Globus pallidus (tissue), 1 donor: Measurements from ENCODE around the gene C4orf54.

Experiments used
- DNase-seq: peaks from one replicate; pipeline ENCODE4 v3.0.0-alpha.2; 2015; ENCODE audit warnings: low spot score

The C4orf54 gene

DNA sequence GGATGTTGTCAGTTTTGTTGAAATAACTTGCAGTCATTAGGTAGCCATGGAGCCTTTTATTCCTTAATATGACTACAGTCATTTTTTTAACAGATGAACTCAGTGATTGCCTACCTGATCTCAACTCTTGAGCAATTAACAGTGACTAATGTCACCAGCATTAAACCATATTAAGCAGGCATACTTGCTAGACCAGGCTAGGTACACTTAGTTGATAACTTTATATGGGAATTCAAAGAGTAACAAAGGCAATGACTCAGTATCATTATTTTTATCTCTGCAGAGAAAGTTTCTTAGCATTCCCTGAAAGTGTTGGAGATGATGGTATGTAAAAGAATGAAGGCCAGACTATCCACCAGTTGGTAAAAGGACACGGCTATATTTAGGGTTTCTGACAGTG is at the start of gene C4orf54:
C4orf54 (minus strand) TSS at position 31 of the 400 bp plus-strand sequence. CDS start 3,180 bp downstream, outside the sequence.
- no peak for DNase-seq

DNA sequence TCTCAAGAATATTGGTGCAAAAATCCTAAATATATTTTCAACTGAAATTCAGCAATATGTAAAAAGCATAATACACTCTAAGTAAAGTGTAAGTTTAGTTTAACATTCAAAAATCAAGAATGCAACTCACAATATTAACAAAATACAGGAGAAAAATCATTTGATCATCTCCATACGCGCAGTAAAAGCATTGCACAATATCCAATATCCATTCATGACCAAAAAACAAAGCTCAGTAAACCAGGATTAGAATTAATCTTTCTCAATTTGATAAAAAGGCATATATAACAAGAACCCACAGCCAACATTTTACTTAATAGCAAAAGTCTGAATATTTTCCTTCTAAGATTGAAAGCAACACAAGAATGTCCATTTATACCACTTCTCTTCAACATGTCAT is 48.3 kb upstream of the C4orf54 start:
- no peak for DNase-seq

DNA sequence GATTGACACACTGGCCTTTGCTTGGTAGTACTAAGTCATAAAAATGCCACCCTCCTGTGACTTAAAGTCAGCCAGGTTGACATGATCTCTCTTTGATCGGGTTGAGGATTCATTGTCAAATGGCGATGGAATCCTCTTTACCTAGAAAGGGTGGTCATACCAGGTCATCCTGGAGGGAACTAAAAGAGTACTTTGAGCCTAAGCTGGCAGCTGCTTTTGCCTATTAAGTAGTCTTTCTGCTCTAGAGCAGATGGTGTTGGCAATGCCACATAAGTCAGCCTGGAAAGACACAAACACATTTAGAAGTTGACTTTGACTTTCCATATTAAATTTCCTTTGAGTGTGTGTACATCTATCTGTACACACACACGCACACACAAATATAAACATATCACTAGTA is 39.2 kb upstream of the C4orf54 start:
- DNase-seq: no peak

DNA sequence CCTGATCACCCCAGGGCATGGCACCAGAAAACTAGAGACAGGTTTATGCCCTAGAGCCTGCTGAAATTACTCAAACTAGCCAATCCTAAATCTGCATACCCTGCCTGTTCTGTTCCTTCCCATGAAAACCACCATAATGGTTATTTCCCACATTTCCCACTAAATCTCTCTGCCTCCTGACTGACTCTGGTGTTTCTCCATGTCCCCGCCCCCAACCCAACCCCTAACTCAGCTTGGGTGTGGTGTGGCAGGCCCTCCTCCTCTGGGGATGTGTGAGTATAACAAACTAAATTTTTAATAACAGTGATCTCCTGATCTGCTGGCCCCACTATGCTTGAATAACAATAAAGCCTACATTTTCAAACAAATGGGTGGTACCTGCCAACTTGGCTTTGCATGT is 35.5 kb upstream of the C4orf54 start:
- DNase-seq: no peak

DNA sequence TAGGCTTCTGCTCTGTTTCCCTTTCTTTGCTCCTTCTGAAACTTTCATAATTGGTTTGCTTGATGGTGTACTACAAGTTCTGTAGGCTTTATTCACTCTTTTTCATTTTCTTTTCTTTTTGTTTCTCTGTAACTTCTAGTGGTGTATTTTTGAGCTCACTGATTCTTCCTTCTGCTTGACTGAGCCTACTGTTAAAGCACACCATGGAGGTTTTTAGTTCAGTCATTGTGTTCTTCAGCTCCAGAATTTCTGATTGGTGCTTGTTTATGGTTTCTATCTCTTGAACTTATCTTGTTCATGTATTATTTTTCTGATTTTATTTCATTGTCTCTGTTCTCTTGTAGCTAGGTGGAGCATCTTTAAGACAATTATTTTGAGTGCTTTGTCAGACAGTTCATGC is 33.4 kb upstream of the C4orf54 start:
- DNase-seq: no peak

DNA sequence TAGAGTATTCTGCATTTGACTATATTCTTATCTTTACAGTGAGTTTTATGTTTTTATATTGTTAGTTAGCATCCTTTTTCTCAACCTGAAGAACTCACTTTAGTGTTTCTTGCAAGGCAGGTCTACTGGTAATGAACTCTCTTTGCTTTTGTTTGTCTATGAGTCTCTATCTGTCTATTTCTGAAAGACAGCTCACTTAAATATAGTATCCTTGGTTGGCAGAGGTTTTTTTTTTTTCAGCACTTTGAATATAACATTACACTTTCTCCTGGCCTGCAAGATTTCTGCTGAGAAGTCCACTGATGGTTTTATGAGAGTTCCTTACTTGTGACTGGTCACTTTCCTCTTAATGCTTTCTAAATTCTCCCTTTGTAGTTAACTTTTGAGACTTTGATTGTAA is 32.8 kb upstream of the C4orf54 start:
- DNase-seq: no peak

DNA sequence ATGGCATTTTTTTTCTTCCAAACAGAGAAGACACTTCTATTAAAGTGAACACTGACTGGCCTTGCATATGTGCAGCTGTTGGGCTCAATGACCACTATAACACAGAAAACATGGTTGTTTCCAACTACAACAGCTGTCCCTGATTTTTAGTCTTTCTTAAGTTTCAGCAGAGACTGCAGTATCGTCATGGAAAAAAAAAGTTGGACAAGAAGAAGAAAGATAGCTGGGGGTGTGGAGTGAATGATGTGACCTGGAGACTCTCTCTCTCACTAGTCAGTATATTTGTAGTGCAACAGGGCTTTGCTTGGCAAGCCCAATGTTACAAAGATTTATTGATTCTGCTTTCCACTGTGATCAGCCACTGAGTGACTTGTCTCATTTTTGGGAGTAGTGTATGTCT is 29.5 kb upstream of the C4orf54 start:
- DNase-seq: no peak

DNA sequence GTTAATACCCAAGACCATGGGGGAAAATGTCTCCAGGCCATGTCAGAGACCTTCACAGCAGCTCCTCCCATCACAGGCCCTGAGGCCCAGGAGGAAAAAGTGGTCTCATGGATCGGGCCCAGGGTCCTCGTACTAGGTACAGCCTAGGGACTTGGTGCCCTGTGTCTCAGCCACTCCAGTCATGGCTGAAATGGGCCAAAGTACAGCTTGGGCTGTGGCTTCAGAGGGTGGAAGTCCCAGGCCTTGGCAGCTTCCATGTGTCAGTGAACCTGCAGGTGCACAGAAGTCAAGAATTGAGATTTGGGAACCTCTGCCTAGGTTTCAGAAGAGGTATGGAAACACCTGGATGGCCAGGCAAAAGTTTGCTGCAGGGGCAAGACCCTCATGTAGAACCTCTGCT is 27.6 kb upstream of the C4orf54 start:
- DNase-seq: no peak

DNA sequence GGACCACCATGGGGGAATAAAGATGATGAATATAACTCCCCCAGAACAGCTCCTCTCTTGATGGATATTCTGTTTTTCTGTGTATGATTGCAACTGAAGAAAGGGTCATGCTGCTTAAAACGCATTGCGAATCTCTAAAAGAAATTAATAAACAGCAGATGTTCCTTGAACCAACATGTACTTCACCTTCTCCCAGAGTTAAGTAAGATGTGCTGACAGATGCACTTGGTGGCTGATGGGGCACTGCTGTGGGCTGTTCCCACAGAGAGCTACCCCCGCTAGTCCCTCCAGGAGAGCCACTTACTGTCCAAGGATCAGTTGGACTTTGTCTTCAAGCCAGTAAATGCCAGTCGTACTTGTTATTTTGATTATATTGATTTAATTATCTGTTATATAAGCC is 26.3 kb upstream of the C4orf54 start:
- DNase-seq: no peak

DNA sequence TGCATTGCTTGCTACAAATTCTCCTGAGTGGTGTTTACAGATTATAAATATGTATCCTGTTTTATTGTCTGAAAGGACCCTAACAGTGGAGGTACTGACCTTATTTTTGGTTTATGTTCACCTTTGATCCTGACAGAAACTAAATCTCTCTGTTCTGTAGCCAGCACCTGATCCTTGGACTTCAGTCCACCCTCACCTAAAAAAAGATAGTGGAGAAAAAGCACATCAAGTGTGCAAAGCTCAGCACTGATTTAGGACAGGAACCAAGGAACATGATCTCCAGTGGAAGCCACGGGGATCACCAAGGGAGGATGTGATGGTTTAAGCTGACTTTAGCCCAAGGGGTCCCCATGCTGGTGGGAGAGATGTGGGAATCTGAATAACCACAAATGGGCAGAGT is 22.3 kb upstream of the C4orf54 start:
- no peak for DNase-seq

DNA sequence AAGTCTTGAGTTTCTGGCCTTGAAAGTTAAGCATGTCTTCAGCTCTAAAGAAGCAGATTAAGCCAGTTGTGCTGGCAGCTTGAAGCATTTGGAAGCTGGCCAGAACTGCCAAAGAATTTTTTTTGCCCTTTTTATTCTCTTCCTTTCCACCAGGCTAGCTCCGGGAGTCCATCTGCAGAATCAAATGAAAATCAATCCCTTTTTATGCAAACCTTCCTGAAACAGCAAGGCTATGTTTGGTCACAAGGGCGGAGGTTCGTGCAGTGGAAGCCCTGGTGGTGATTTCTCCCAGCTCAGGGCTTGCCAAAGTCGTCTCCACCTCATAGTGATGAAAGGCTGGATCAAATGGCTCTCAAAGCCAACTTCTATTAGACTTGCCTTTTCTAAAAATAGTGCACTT is 21.6 kb upstream of the C4orf54 start:
- DNase-seq: peak; percentile 20

DNA sequence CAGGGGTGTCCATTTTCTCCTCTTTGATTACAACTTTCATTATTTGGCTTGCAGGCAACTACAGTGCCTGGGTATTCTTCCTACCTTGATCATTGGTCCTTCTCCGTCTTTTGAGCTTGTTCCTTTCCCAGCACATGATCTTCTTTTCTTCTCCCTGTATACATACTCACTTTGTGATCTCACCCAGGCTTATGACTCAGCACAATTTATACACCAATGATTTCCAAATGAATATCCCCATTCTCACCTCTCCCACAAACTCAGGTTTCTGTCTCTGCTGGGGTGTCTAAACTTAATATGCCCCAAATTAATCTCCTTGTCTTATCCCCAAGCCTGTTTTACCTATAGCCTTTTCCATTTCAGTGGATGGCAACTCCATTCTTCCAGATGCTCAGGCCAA is 19.5 kb upstream of the C4orf54 start:
- DNase-seq: no peak

DNA sequence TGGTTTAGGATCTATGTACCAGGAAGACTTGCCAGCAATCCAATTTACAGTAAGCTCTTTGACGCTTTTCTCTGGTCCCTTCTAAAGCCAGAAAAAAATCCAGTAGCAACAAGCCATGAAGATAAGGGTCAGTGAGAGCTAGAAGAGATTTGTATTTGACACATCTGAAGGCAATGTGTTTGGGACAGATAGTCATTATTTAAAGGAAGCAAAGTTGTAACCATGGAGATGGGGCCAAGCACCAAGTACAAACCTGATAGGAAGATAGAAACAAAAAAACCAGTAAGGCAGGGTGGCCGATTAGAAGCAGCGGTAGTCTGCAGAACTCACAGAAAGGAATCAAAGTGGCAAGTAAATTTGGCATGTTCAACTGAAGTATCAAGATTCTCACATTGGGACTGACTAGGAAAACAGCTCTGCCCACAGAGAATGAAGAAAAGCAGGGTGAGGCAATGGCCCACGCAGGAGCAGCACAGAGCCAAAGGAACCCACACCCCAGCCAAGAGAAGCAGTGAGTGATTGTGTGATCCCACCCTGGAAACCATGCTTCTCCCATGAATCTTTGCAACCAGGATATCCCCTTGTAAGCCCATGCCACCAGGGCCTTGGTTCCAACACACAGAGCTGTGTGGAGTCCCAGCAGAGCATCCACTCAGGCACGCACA is 12.9 kb upstream of the C4orf54 start:
- no peak for DNase-seq

DNA sequence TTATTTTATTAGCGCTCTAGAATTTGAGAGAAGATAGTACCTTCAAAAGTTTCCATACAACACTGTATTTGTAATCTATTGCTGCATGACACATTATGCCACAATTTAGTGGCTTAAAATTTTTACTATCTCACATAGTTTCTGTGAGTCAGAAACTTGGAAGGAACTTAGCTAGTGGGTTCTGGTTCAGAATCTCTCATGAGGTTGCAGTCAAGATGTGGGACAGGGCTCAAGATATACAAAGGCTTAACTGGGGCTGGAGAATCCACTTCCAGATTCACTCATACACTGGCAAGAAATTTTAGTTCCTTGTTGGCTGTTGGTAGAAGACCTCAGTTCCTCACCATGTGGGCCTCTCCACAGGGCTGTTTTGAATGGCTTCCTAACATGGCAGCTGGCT is 11.5 kb upstream of the C4orf54 start:
- no peak for DNase-seq

DNA sequence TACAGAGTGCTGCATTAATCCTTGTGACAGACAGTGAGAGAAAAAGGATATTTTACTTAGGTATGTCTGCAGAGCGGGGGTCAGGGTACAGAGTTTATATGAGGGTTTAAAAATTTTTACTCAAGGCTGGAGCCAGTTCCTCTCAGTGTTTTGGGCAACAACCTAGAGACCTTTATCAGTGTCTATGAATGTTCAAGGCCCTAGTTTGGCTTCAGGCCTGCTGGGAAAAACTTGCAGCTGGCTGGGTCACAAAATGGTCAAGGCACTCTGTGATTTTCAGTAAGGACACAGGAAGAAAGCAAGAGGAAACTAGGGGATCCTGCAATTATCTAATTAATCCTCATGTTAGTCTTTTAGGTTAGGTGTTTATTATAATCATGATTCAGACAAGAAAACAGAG is 10.8 kb upstream of the C4orf54 start:
- no peak for DNase-seq

DNA sequence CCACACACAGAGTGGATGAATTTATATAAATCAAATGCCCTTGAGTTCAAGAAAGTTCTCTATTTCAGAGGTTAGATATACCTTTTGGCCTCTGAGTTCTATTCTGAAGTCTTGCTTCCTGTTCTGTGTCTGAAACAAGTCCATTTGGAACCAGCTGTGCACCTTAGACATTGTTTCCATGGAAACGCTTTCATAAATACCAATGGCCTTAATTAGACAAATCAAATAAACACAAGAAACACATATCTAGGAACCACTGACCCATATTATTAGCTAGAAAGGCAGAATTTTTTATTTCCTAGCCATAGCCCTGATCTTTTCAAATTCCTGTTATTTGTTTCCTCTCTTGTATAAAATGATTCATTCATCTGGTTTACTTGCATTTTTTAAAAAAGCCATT is 8.4 kb upstream of the C4orf54 start:
- DNase-seq: no peak

DNA sequence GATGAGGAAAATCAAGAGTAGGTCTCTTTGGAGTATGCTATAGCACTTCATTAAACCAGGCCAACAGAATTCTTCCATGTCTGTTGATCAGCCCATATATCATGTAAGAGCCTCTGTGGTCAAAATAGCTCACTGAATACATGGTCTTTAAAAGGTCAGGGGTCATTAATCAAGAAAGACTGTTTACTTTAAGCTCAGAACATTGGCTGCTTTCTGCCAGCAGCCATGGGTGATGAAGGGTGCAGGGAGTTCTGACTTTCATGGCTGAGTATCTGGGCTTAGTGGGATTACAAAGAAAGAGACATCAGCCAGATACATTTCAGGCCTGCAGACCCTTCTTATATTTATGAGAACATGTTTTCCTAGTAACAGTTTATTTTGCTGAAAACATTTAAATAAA is 7.1 kb upstream of the C4orf54 start:
- no peak for DNase-seq

DNA sequence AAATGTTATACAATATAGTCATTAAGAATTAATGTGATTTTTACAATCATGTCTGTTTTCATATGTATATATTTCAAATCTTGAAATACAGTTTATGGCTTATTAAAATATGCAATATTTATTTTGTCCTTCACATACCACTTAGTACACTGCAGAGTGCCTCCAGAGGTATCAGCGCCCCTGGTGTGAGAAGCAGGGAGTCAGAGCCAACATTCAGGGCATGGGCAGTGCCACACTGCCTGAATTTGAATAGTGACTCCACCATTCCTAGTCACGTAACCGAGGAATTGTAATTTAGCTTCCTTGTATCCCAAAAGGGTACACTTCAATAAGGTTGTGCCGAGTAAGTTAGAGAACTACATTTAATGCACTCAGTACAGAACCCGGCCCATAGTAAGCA is 4.3 kb upstream of the C4orf54 start:
- DNase-seq: no peak

DNA sequence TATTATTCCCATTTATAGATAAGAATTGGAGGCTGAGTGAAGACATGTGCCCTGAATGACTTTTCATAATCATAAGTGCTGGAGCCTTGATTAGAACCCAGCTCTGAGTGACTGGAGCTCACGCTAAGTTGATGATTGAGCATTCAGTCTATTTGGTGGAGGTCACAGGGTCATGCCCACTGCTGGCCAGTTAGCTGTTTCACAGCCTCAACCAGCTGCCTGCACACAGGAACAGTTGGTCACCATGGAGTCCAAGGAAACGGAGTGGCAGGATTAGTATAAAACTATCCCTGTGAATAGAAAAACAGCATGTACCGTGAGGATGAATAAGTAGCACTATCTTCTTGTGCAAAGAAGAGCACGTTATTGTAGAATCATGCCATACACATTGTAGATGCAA is 1.0 kb upstream of the C4orf54 start:
- no peak for DNase-seq

DNA sequence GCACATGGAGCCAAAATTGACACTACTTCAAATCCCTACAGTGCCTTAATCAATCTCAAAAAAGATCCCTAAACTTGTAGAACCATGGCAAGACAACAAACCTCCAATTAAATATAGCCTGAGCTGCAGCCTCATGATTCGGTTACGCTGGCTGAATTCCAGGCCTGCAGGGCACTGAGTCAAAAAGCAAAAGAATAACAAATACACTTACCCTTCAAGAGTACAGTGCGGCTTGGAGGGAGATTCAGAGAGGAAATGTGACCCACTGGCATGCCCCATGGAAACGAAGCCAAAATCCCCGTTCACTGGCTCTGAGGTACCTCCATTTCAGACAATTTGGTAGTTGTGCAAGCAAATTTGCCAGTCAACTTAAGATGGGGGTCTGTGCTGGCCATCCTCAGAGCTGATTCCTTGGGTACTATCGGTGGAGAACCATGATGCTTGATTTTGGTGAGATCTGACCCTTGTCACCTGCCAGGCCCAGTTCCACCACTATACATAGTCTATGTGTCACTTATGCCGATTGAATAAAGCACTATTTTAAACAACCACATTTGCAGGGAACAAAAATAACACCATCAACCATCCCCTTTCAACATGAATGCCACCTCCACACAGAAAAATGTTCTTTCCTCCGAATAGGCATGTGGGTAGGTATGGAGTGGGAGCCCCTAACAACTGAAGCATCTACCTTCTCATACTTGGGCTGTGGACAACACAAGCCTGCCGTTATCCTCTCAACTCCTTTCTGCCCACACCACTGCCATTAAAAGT is 2.1 kb downstream of the C4orf54 start:
- DNase-seq: no peak

DNA sequence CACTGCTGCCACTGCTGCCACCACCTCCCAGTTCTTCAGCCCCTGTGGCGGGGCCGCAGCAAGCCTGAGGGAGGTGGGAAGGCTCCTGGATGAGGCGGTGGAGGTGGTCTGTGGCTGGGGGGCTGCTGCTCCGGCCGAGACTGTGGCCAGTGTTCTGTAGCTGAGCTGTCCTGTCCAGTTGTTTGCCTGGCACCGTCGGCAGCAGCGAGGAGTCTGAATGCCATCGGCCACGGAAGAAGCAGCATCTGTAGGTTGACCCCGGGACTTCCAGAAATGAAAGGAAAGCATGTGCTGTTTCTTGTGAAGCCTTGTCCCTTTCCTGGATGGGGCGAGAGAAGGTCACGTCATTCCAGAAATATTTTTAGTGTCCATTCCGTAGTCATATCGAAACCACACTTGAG is 3.3 kb downstream of the C4orf54 start:
- DNase-seq: no peak

DNA sequence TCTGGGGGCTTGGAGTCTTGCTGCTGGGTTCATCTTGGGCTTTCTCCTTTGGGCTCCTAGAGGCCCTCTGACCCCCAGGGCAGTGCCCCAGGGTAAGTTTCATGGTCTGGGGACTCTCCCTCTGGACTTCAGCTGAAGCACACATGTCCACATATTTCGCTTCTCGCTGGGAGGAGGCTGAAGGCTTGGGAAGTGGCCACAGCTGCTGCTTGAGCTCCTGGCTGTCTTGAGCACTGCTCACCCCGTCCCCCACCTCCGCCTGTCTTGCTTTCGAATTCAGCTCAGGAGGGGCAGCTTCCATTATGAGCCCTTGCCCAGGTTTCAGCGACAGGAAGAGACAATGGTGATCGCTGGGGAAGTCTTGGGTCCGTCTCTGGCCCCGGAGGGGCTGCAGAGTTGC is 3.7 kb downstream of the C4orf54 start:
- DNase-seq: no peak

DNA sequence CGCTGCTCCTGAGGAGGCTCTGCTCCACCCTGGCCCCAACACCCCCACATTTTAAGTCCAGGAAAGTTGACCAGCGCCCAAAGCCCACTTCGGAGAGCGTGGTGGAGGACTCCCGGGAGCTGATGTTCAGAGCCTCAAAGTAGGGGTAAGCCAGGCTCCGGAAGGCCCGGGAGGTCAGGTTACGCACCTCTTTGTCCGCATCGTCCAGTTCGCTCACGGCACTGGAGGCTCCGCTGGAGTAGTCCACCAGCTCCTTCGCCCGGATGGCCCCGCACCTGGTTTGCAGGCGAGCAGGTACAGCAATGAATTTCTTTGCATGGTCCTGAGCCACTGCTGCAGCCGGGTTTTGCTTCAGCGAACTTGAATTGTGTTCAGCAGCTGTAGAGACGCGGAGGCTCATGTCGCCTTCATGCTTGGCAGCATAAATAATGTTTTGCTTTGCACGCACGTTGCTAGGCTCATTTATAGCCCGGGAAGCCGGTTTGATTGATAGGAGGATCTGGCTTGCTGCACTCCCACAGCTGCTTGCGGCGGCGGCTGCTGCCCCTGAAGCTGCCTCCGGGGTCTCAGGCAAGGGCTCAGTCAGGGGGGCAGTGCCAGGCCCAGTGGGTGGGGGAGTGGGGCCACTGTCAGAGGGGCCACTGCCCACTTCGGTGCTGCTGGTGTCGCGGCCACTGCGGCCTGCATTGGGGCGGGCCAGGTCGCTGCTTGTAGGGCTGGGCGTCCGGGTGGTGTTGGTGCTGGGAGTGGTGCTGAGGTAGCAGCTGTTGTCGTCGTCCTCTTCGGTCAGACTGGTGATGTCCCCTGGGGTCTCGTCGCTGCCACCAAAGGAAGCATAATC is 4.8 kb downstream of the C4orf54 start:
- DNase-seq: no peak
